Skeletal muscle tissue (tissue), 4 donors: ENCODE results near the gene SIPA1L3. TPM values are rescaled to one million over a fixed set of nuclear protein-coding genes. Genes with fewer than 3 reads are reported as not detected.

Experiments
- H3K27ac ChIP-seq: one replicate; pipeline ENCODE4 v1.7.0; 2013; ENCODE audit warnings: mild to moderate bottlenecking, low read depth, low read length, inconsistent platforms
- H3K27me3 ChIP-seq, 3 donors: one replicate each; pipeline ENCODE4 v1.7.0; 2013; ENCODE audit warnings: low read length in 3 of 3; ENCODE audit not compliant: control insufficient read depth in 3 of 3, insufficient read depth in 3 of 3
- H3K36me3 ChIP-seq, 3 donors: one replicate each; pipeline ENCODE4 v1.7.0; 2013; ENCODE audit warnings: low read length in 3 of 3; ENCODE audit not compliant: control insufficient read depth in 3 of 3, insufficient read depth in 3 of 3
- H3K4me1 ChIP-seq, 3 donors: one replicate each; pipeline ENCODE4 v1.7.0; 2013; ENCODE audit warnings: low read length in 3 of 3, mild to moderate bottlenecking in 3 of 3; ENCODE audit not compliant: control insufficient read depth in 3 of 3, insufficient read depth in 3 of 3
- H3K4me3 ChIP-seq, 3 donors: one replicate each; pipeline ENCODE4 v1.7.0; 2013; ENCODE audit warnings: low read length in 3 of 3
- H3K9ac ChIP-seq, 3 donors: one replicate each; pipeline ENCODE4 v1.7.0; 2013; ENCODE audit warnings: low read length in 3 of 3, mild to moderate bottlenecking in 3 of 3, moderate library complexity in 2 of 3, low read depth in 1 of 3
- H3K9me3 ChIP-seq, 3 donors: one replicate each; pipeline ENCODE4 v1.7.0; 2013; ENCODE audit warnings: low read length in 3 of 3; ENCODE audit not compliant: control insufficient read depth in 3 of 3
- total RNA-seq: library from RNA; depleted of rRNA; stranded (reverse); fragments of >200 nt; gene quantifications from one replicate; pipeline ENCODE4 v1.2.3, GENCODE V29; 2014
- donor health status: Osteomylitis.

SIPA1L3 gene
- total RNA-seq, 1 donor from 2014 or later, result 3.7 TPM

- Histone ChIP-seq H3K9ac (no peak overlapping the region), H3K4me3 (no peak overlapping the region), H3K4me1 (peaks cover 9 to 17% (median 16%) of the 10 kb centered on the region in 3 donors), H3K27me3 (no peaks in the 10 kb centered on the region), H3K9me3 (no peaks in the 10 kb centered on the region), H3K36me3 (no peaks in the 10 kb centered on the region), H3K27ac (no peak overlapping the region)
Measured at GRCh38 chr19:37981785-37982475, 74.9 kb downstream of the SIPA1L3 start.

GRCh38 chr19:37982655-37983054 lies 75.6 kb downstream of the SIPA1L3 start:
- Histone ChIP-seq H3K9me3 (no peaks in the 10 kb centered on the region), H3K27me3 (no peaks in the 10 kb centered on the region)

GRCh38 chr19:37983153-37983552 lies 76.1 kb downstream of the SIPA1L3 start:
- H3K9ac ChIP-seq, result no peak overlapping the region
- no peaks in the 10 kb centered on the region for H3K9me3 ChIP-seq
- H3K27ac ChIP-seq, result no peak overlapping the region
- peaks cover 9 to 17% (median 16%) of the 10 kb centered on the region in 3 donors for H3K4me1 ChIP-seq
- no peaks in the 10 kb centered on the region for H3K27me3 ChIP-seq
- H3K4me3 ChIP-seq, result no peak overlapping the region
- H3K36me3 ChIP-seq, result no peaks in the 10 kb centered on the region

More at GRCh38 chr19:37982655-37983054, 75.6 kb downstream of the SIPA1L3 start:
- Histone ChIP-seq H3K9ac (no peak overlapping the region), H3K4me1 (peaks cover 9 to 17% (median 16%) of the 10 kb centered on the region in 3 donors), H3K27ac (no peak overlapping the region), H3K36me3 (no peaks in the 10 kb centered on the region), H3K4me3 (no peak overlapping the region)

- Histone ChIP-seq H3K36me3 (no peaks in the 10 kb centered on the region), H3K27me3 (no peaks in the 10 kb centered on the region), H3K27ac (no peak overlapping the region), H3K9ac (no peak overlapping the region), H3K4me1 (peaks cover 9 to 17% (median 16%) of the 10 kb centered on the region in 3 donors), H3K4me3 (no peak overlapping the region), H3K9me3 (no peaks in the 10 kb centered on the region)
Measured at GRCh38 chr19:37983916-37984315, 76.9 kb downstream of the SIPA1L3 start.

GRCh38 chr19:37986048-37986750 lies 79.2 kb downstream of the SIPA1L3 start:
- Histone ChIP-seq H3K9ac (no peak overlapping the region), H3K27me3 (no peaks in the 10 kb centered on the region), H3K36me3 (no peaks in the 10 kb centered on the region), H3K9me3 (no peaks in the 10 kb centered on the region), H3K4me1 (peaks cover 10 to 15% (median 11%) of the 10 kb centered on the region in 3 donors), H3K27ac (no peak overlapping the region), H3K4me3 (no peak overlapping the region)

- Histone ChIP-seq H3K9me3 (no peaks in the 10 kb centered on the region), H3K4me1 (peaks cover 13 to 20% (median 14%) of the 10 kb centered on the region in 3 donors), H3K27ac (no peak overlapping the region), H3K4me3 (no peak overlapping the region), H3K36me3 (no peaks in the 10 kb centered on the region), H3K27me3 (no peaks in the 10 kb centered on the region), H3K9ac (no peak overlapping the region)
Measured at GRCh38 chr19:37987356-37988332, 80.6 kb downstream of the SIPA1L3 start.

GRCh38 chr19:37988758-37989635 lies 82.0 kb downstream of the SIPA1L3 start:
- peaks cover 13 to 20% (median 14%) of the 10 kb centered on the region in 3 donors for H3K4me1 ChIP-seq
- no peak overlapping the region for H3K9ac ChIP-seq
- no peaks in the 10 kb centered on the region for H3K9me3 ChIP-seq
- no peak overlapping the region for H3K27ac ChIP-seq
- no peak overlapping the region for H3K4me3 ChIP-seq
- no peaks in the 10 kb centered on the region for H3K36me3 ChIP-seq
- H3K27me3 ChIP-seq, result no peaks in the 10 kb centered on the region

GRCh38 chr19:37989855-37990254 lies 82.8 kb downstream of the SIPA1L3 start:
- H3K9me3 ChIP-seq, result no peaks in the 10 kb centered on the region
- no peaks in the 10 kb centered on the region for H3K27me3 ChIP-seq
- H3K27ac ChIP-seq, result no peak overlapping the region
- H3K36me3 ChIP-seq, result no peaks in the 10 kb centered on the region
- H3K9ac ChIP-seq, result no peak overlapping the region
- no peak overlapping the region for H3K4me3 ChIP-seq
- peaks cover 13 to 25% (median 14%) of the 10 kb centered on the region in 3 donors for H3K4me1 ChIP-seq

GRCh38 chr19:37990362-37990761 lies 83.4 kb downstream of the SIPA1L3 start:
- Histone ChIP-seq H3K27ac (no peak overlapping the region), H3K4me3 (no peak overlapping the region), H3K27me3 (no peaks in the 10 kb centered on the region), H3K36me3 (no peaks in the 10 kb centered on the region), H3K4me1 (peaks cover 13 to 25% (median 14%) of the 10 kb centered on the region in 3 donors), H3K9ac (no peak overlapping the region), H3K9me3 (no peaks in the 10 kb centered on the region)
